ENCODE results near the gene TNNI2. TPM values are rescaled to one million over a fixed set of nuclear protein-coding genes. Genes with fewer than 3 reads are reported as not detected.
"Not testable (repeated sequence)": the region's sequence is repeated elsewhere in the genome, so short reads cannot be mapped to it uniquely, and the experiment has no call there.

TNNI2 gene
- total and polyA plus RNA-seq, 4 donors, result 0.22 to 0.28 TPM; not detected in 2

GRCh38 chr11:1875093-1875850 lies 36.5 kb downstream of the TNNI2 start:
- TF ChIP-seq HNF4A (conservative IDR thresholded peaks at IDR 0.05), result no peak
- no peak for TF ChIP-seq MAX (IDR thresholded peaks at IDR 0.05)
- no peak for TF ChIP-seq NR2F2 (IDR thresholded peaks at IDR 0.05)
- TF ChIP-seq, protein P1, sequence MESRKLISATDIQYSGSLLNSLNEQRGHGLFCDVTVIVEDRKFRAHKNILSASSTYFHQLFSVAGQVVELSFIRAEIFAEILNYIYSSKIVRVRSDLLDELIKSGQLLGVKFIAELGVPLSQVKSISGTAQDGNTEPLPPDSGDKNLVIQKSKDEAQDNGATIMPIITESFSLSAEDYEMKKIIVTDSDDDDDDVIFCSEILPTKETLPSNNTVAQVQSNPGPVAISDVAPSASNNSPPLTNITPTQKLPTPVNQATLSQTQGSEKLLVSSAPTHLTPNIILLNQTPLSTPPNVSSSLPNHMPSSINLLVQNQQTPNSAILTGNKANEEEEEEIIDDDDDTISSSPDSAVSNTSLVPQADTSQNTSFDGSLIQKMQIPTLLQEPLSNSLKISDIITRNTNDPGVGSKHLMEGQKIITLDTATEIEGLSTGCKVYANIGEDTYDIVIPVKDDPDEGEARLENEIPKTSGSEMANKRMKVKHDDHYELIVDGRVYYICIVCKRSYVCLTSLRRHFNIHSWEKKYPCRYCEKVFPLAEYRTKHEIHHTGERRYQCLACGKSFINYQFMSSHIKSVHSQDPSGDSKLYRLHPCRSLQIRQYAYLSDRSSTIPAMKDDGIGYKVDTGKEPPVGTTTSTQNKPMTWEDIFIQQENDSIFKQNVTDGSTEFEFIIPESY (IDR thresholded peaks at IDR 0.05), result no peak
- TF ChIP-seq RAD21 (IDR thresholded peaks at IDR 0.05), result no peak
- TF ChIP-seq REST (IDR thresholded peaks at IDR 0.05), result no peak
- TF ChIP-seq CTCF (IDR thresholded peaks at IDR 0.05; ENCODE audit: low read depth, low read length, missing input control), result no peak
- TF ChIP-seq, protein P2, sequence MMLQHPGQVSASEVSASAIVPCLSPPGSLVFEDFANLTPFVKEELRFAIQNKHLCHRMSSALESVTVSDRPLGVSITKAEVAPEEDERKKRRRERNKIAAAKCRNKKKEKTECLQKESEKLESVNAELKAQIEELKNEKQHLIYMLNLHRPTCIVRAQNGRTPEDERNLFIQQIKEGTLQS (IDR thresholded peaks at IDR 0.05), result no peak
- no peak overlapping the region for H3K4me3 ChIP-seq (ENCODE audit: low read depth in 1 of 3, low read length in 3 of 3)
- H3K4me1 ChIP-seq (ENCODE audit: control insufficient read depth in 4 of 4, insufficient read depth in 4 of 4, low read length in 3 of 4), result peaks cover 0 to 3% (median 0%) of the 10 kb centered on the region in 4 donors
- no peaks in the 10 kb centered on the region for H3K36me3 ChIP-seq (ENCODE audit: control insufficient read depth in 4 of 4, insufficient read depth in 3 of 4, low read depth in 1 of 4, low read length in 3 of 4)
- WGBS, result 74% methylated on average over 28 of the region's 28 CpGs
- H3K27ac ChIP-seq (ENCODE audit: low read depth in 1 of 2, low read length in 2 of 2), result peak overlapping the region in 1 of 2 donors; percentile 20
- H3K9ac ChIP-seq (ENCODE audit: low read depth in 1 of 2, low read length in 2 of 2), result no peak overlapping the region
- H3K9me3 ChIP-seq (ENCODE audit: control insufficient read depth in 4 of 4, low read length in 3 of 4), result no peaks in the 10 kb centered on the region
- no peak for DNase-seq (ENCODE audit: low spot score)
- no peaks in the 10 kb centered on the region for H3K27me3 ChIP-seq (ENCODE audit: control insufficient read depth in 4 of 4, insufficient read depth in 4 of 4, low read length in 3 of 4)

DNA sequence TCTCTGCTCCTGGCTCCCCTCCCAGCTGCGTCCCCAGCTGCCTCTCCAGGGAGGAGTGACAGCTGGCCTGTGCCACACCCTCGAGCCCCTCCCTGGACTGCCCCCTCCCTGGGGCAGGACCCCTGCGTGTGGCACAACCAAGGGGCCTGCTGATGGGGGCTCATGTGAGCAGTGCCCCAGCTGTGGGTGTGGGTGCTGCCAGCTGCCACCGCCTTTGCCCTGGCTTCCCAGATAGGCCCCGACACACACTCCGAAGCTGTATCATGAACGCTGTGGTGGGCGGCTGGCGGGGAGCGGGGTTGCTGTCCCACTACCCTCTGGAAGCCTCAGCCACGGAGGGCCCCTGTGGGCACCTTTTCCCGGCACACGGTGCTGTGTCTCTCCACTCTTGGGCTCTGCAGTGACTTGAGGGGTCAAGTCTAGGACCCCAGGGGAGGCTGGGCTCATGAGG lies 37.1 kb downstream of the TNNI2 start:
- H3K9ac ChIP-seq (ENCODE audit: low read depth in 1 of 2, low read length in 2 of 2); H3K36me3 ChIP-seq (ENCODE audit: control insufficient read depth in 4 of 4, insufficient read depth in 3 of 4, low read depth in 1 of 4, low read length in 3 of 4); H3K27ac ChIP-seq (ENCODE audit: low read depth in 1 of 2, low read length in 2 of 2); H3K4me1 ChIP-seq (ENCODE audit: control insufficient read depth in 4 of 4, insufficient read depth in 4 of 4, low read length in 3 of 4); H3K4me3 ChIP-seq (ENCODE audit: low read depth in 1 of 3, low read length in 3 of 3); H3K9me3 ChIP-seq (ENCODE audit: control insufficient read depth in 4 of 4, low read length in 3 of 4); H3K27me3 ChIP-seq (ENCODE audit: control insufficient read depth in 4 of 4, insufficient read depth in 4 of 4, low read length in 3 of 4); DNase-seq (ENCODE audit: low spot score): not testable (repeated sequence)
- 81% methylated on average over 12 of the region's 13 CpGs for WGBS
